Measurements from ENCODE around the gene HGD.
"Not testable (repeated sequence)": the region's sequence is repeated elsewhere in the genome, so short reads cannot be mapped to it uniquely, and the experiment has no call there.

The HGD gene

DNA sequence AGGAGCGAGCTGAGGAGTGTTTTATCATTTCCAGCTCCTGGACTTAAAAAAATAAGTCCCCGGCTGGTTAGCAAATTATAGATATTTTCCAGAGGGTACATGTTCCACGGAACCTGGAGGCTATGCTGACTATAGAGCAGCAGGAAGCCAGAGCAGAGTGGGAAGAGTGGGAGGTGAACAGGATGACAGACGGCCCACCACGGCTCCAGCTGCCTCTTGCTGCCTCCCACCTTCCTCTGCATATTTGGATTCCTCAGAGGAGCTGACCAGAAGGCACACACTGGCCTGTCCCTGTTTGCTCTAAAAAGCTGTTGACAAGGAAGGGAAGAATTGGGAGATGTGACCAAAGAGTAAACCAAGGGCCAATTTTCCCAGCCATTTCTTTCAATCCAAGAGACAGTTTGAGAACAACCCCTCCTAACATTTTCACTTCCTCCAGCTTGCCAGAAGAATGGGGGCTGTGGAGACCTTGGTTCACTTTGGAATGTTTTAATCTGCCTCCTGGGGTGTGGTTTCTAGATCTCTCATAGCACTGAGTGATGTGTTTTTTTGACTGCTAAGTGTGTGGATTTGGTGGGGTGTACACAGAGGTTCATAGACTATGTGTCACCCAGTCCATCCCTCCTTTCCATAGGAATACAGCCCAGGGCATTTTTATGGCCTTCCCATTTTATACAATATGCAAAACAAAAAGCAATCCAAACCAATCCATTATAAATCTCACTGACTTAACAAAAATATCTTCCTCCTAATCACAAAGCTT, 36.8 kb downstream of the HGD start:
- ChIA-PET CTCF (interaction anchor here (0.6 to 1.0 kb wide), 2 partner anchors 10 to 20 kb away, joined by 3 read pairs; no protein-coding TSS in a partner anchor), POLR2A (interaction anchor here (1.2 kb wide), 1 partner anchor 49 kb away, joined by 3 read pairs; the partner anchor contains the start of gene NDUFB4)
- TF ChIP-seq, protein P1, sequence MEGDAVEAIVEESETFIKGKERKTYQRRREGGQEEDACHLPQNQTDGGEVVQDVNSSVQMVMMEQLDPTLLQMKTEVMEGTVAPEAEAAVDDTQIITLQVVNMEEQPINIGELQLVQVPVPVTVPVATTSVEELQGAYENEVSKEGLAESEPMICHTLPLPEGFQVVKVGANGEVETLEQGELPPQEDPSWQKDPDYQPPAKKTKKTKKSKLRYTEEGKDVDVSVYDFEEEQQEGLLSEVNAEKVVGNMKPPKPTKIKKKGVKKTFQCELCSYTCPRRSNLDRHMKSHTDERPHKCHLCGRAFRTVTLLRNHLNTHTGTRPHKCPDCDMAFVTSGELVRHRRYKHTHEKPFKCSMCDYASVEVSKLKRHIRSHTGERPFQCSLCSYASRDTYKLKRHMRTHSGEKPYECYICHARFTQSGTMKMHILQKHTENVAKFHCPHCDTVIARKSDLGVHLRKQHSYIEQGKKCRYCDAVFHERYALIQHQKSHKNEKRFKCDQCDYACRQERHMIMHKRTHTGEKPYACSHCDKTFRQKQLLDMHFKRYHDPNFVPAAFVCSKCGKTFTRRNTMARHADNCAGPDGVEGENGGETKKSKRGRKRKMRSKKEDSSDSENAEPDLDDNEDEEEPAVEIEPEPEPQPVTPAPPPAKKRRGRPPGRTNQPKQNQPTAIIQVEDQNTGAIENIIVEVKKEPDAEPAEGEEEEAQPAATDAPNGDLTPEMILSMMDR (IDR thresholded peaks at IDR 0.05; ENCODE audit: insufficient read depth, low read length, missing control alignments) = no peak
- H3K4me3 ChIP-seq (ENCODE audit: low read depth, low read length) = no peak overlapping the region
- no peak for DNase-seq (ENCODE audit: low read depth, low spot score)

DNA sequence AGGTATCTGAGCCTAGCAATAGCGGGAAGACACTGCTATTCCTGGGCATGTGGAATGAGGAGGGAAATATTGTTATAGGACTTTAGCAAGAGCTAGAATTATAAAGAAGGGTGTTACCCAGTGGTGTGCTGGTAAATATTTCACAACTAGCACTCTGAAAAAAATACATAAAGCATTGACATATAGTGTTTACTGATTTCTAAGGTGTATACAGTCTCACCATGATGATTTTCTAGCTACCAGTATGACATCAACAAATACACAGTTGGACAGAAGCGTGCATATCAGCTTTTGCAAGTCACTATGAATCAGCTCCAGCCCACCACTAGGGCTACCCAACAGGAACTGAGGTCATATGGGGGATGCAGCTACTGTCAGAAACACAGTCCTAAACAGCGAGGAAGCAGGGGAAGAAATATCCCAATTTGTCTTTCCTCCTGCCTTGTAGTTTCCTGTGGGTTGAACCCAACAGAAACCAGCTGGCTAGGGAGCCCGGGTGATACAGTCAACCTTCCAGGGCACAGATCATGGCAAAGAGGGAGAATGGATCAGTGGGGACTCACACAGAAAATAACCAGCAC, 39.6 kb downstream of the HGD start:
- H3K4me3 ChIP-seq (ENCODE audit: low read depth, low read length) = no peak overlapping the region
- TF ChIP-seq, protein P1 (IDR thresholded peaks at IDR 0.05; ENCODE audit: insufficient read depth, low read length, missing control alignments) = no peak
- ChIA-PET CTCF (interaction anchor here (0.7 to 1.7 kb wide), 3 partner anchors 38 to 153 kb away, joined by 3 to 4 read pairs (median 3); no protein-coding TSS in a partner anchor), POLR2A (no interaction called here)
- DNase-seq (ENCODE audit: low read depth, low spot score) = no peak

DNA sequence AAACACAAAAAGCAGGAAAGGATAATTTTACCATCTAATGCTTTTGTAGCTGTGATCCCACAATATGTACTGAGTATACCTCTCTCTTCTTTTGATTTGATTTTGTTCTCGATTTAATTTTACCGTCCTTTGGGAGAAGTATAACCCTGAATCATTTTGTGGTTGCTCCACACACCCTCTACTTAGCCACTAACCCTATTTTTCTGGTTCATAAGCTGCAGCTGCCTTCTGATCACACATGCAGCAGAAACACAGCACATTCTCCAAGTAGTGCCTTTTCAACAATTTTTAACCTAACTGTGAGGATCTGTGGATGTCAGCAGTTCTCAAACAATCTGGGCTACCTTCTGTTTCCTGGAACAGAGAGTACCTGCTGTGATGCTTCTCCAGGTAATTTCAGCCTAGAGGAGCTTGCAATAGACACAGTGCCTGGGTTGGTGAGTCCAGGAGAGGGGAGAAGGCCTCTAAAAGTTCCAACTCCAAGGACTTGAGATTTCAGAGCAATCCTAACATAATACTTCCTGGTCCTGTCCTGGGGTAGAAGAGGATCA, 40.3 kb downstream of the HGD start:
- CTCF ChIA-PET = interaction anchor here (0.9 to 1.7 kb wide), 2 partner anchors 44 to 153 kb away, joined by 3 to 4 read pairs; no protein-coding TSS in a partner anchor

DNA sequence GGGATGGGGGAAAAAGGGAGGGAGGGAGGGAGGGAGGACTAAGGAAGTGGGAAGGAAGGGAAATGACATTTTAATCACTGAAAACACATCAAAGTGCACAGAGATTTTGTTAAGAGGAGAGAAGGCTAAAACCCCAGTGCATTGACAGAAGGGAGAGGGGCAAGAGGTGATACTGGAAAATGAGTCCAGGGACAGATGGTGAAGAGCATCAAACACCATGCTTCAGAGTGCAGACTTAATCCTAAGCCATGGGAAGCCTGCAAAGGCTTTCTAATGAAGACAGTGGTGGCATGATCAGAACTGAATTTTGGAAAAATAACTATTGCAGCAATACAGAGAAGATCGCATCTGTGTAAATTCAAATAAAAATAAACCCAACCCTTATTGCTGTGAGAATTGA, 41.8 kb downstream of the HGD start:
- POLR2A ChIA-PET = no interaction called here
- no peak overlapping the region for H3K4me3 ChIP-seq (ENCODE audit: low read depth, low read length)
- CTCF ChIA-PET = no interaction called here
- TF ChIP-seq, protein P1 (IDR thresholded peaks at IDR 0.05; ENCODE audit: insufficient read depth, low read length, missing control alignments) = no peak
- DNase-seq (ENCODE audit: low read depth, low spot score) = no peak

More for the DNA sequence above, 40.3 kb downstream of the HGD start:
- POLR2A ChIA-PET = interaction anchor here (0.9 kb wide), 1 partner anchor 46 kb away, joined by 4 read pairs; the partner anchor contains the start of gene NDUFB4
- no peak overlapping the region for H3K4me3 ChIP-seq (ENCODE audit: low read depth, low read length)
- TF ChIP-seq, protein P1 (IDR thresholded peaks at IDR 0.05; ENCODE audit: insufficient read depth, low read length, missing control alignments) = no peak
- DNase-seq (ENCODE audit: low read depth, low spot score) = no peak

DNA sequence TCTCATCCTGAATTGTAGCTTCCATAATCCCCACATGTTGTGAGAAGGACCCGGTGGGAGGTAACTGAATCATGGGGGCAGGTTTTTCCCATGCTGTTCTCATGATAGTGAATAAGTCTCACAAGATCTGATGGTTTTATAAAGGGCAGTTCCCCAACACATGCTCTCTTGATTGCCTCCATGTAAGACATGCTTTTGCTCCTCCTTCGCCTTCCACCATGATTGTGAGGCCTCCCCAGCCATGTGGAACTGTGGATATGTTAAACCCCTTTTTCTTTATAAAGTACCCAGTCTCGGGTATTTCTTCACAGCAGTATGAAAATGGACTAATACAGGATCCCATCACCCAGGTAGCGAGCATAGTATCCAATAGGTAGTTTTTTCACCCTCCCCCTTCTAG, 43.2 kb downstream of the HGD start:
- H3K4me3 ChIP-seq (ENCODE audit: low read depth, low read length); CTCF ChIA-PET; POLR2A ChIA-PET; DNase-seq (ENCODE audit: low read depth, low spot score): not testable (repeated sequence)

DNA sequence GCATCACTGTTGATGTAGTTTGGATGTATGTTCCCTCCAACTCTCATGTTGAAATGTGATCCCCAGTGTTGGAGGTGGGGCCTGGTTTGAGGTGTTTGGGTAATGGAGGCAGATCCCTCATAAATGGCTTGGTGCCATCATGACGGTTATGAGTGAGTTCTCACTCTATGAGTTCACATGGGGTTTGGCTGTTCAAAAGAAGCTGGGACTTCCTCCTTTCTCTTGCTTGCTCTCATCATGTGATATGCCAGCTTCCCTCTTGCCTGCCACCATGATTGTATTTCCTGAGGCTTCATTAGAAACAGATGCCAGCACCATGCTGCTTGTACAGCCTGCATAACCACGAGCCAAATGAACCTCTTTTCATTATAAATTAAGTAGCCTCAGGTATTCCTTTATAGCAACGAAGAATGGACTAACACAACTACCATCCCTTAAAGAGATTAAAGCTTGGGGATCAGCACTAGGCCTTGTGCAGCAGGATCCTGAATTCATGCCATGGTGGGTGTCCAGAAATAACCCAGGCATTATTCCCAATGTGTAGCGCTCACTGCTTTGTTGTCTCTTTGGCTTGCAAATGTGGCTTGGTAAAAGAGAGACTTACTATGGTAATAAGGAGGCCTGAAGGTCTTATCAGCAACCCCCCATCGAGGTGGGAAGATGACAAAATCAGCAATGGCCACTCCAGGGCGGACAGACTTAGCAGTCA, 44.0 kb downstream of the HGD start:
- TF ChIP-seq, protein P1 (IDR thresholded peaks at IDR 0.05; ENCODE audit: insufficient read depth, low read length, missing control alignments) = no peak
- DNase-seq (ENCODE audit: low read depth, low spot score) = no peak
- POLR2A ChIA-PET = no interaction called here
- CTCF ChIA-PET = no interaction called here
- no peak overlapping the region for H3K4me3 ChIP-seq (ENCODE audit: low read depth, low read length)
